ENCODE measurements around the gene RAET1E.
A peak's percentile ranks its signal among the peaks of the same experiment; 100 is the strongest.

RAET1E gene

GRCh38 chr6:149900620-149901443, 2.9 kb upstream of the RAET1E start:
- Histone ChIP-seq H3K18ac (ENCODE audit: low read length) (peak overlapping the region; percentile 27), H3K9me3 (replicated peaks in 1 of 2; ENCODE audit: control insufficient read depth in 2 of 2, insufficient read depth in 1 of 2, low read depth in 1 of 2, low read length in 2 of 2) (no peaks in the 10 kb centered on the region), H2AK5ac (ENCODE audit: low read depth, low read length) (peak overlapping the region; percentile 10), H3K36me3 (replicated peaks in 1 of 2; ENCODE audit: control insufficient read depth in 2 of 2, insufficient read depth in 2 of 2, low read length in 2 of 2) (no peaks in the 10 kb centered on the region), H3K27me3 (ENCODE audit: control insufficient read depth in 3 of 3, insufficient read depth in 3 of 3, low read depth in 1 of 3, low read length in 3 of 3) (peaks cover 0 to 31% (median 0%) of the 10 kb centered on the region in 3 experiments), H2BK120ac (ENCODE audit: low read depth, low read length) (no peak overlapping the region), H4K8ac (ENCODE audit: low read depth, low read length) (no peak overlapping the region), H3K27ac (replicated peaks; ENCODE audit: low read length) (no peak overlapping the region), H2BK12ac (ENCODE audit: low read length) (peak overlapping the region; percentile 82), H3K4me3 (ENCODE audit: low read length in 2 of 2) (no peak overlapping the region), H3K14ac (ENCODE audit: low read length) (no peak overlapping the region), H2BK15ac (ENCODE audit: low read length) (no peak overlapping the region), H2BK5ac (ENCODE audit: low read length) (no peak overlapping the region), H3K79me1 (ENCODE audit: low read depth, low read length) (no peaks in the 10 kb centered on the region), H3K9ac (ENCODE audit: low read depth, low read length, poor library complexity) (peak overlapping the region; percentile 12), H3K4me2 (ENCODE audit: insufficient read depth, low read length, poor library complexity, severe bottlenecking) (no peak overlapping the region), H3K4ac (ENCODE audit: low read length) (no peak overlapping the region), H3K23ac (ENCODE audit: low read depth, low read length, poor library complexity) (no peak overlapping the region), H3K4me1 (ENCODE audit: control insufficient read depth in 2 of 2, insufficient read depth in 1 of 2, low read depth in 1 of 2, low read length in 2 of 2) (no peaks in the 10 kb centered on the region), H2AFZ (ENCODE audit: low read length) (no peak overlapping the region), H4K91ac (ENCODE audit: low read depth, low read length, poor library complexity) (no peak overlapping the region)
- no peak for DNase-seq (ENCODE audit: low spot score)
- WGBS, 2 donors (ENCODE audit: extremely low coverage in 2 of 2, insufficient read length in 2 of 2, insufficient replicate concordance in 1 of 2) = no CpG with 5 or more reads among the region's 11 CpGs

GRCh38 chr6:149899926-149900619, 2.2 kb upstream of the RAET1E start:
- no peaks in the 10 kb centered on the region for H3K4me1 ChIP-seq (ENCODE audit: control insufficient read depth in 2 of 2, insufficient read depth in 1 of 2, low read depth in 1 of 2, low read length in 2 of 2)
- no peak overlapping the region for H4K91ac ChIP-seq (ENCODE audit: low read depth, low read length, poor library complexity)
- no peak overlapping the region for H3K9ac ChIP-seq (ENCODE audit: low read depth, low read length, poor library complexity)
- H4K8ac ChIP-seq (ENCODE audit: low read depth, low read length) = no peak overlapping the region
- no peak overlapping the region for H2AFZ ChIP-seq (ENCODE audit: low read length)
- no peak overlapping the region for H3K23ac ChIP-seq (ENCODE audit: low read depth, low read length, poor library complexity)
- WGBS, 2 donors (ENCODE audit: extremely low coverage in 2 of 2, insufficient read length in 2 of 2, insufficient replicate concordance in 1 of 2) = no CpG with 5 or more reads among the region's 7 CpGs
- H2AK5ac ChIP-seq (ENCODE audit: low read depth, low read length) = no peak overlapping the region
- H3K27ac ChIP-seq (replicated peaks; ENCODE audit: low read length) = no peak overlapping the region
- no peaks in the 10 kb centered on the region for H3K36me3 ChIP-seq (replicated peaks in 1 of 2; ENCODE audit: control insufficient read depth in 2 of 2, insufficient read depth in 2 of 2, low read length in 2 of 2)
- no peak overlapping the region for H3K14ac ChIP-seq (ENCODE audit: low read length)
- peaks cover 0 to 29% (median 0%) of the 10 kb centered on the region in 3 experiments for H3K27me3 ChIP-seq (ENCODE audit: control insufficient read depth in 3 of 3, insufficient read depth in 3 of 3, low read depth in 1 of 3, low read length in 3 of 3)
- H2BK15ac ChIP-seq (ENCODE audit: low read length) = no peak overlapping the region
- H3K4me2 ChIP-seq (ENCODE audit: insufficient read depth, low read length, poor library complexity, severe bottlenecking) = no peak overlapping the region
- H2BK5ac ChIP-seq (ENCODE audit: low read length) = no peak overlapping the region
- no peak overlapping the region for H3K18ac ChIP-seq (ENCODE audit: low read length)
- H2BK120ac ChIP-seq (ENCODE audit: low read depth, low read length) = no peak overlapping the region
- no peaks in the 10 kb centered on the region for H3K9me3 ChIP-seq (replicated peaks in 1 of 2; ENCODE audit: control insufficient read depth in 2 of 2, insufficient read depth in 1 of 2, low read depth in 1 of 2, low read length in 2 of 2)
- H3K79me1 ChIP-seq (ENCODE audit: low read depth, low read length) = no peaks in the 10 kb centered on the region
- H3K4me3 ChIP-seq (ENCODE audit: low read length in 2 of 2) = no peak overlapping the region
- H2BK12ac ChIP-seq (ENCODE audit: low read length) = no peak overlapping the region
- no peak overlapping the region for H3K4ac ChIP-seq (ENCODE audit: low read length)
- DNase-seq (ENCODE audit: low spot score) = no peak

GRCh38 chr6:149899486-149899885, 1.6 kb upstream of the RAET1E start:
- H3K9ac ChIP-seq (ENCODE audit: low read depth, low read length, poor library complexity) = no peak overlapping the region
- no peaks in the 10 kb centered on the region for H3K9me3 ChIP-seq (replicated peaks in 1 of 2; ENCODE audit: control insufficient read depth in 2 of 2, insufficient read depth in 1 of 2, low read depth in 1 of 2, low read length in 2 of 2)
- no peak overlapping the region for H3K27ac ChIP-seq (replicated peaks; ENCODE audit: low read length)
- no peak overlapping the region for H3K4me3 ChIP-seq (ENCODE audit: low read length in 2 of 2)
- no peak overlapping the region for H2AFZ ChIP-seq (ENCODE audit: low read length)
- H2BK5ac ChIP-seq (ENCODE audit: low read length) = no peak overlapping the region
- H3K14ac ChIP-seq (ENCODE audit: low read length) = no peak overlapping the region
- no peak overlapping the region for H4K91ac ChIP-seq (ENCODE audit: low read depth, low read length, poor library complexity)
- H3K79me1 ChIP-seq (ENCODE audit: low read depth, low read length) = no peaks in the 10 kb centered on the region
- H2AK5ac ChIP-seq (ENCODE audit: low read depth, low read length) = no peak overlapping the region
- WGBS, 2 donors (ENCODE audit: extremely low coverage in 2 of 2, insufficient read length in 2 of 2, insufficient replicate concordance in 1 of 2) = no CpG with 5 or more reads among the region's 6 CpGs
- no peak overlapping the region for H3K4ac ChIP-seq (ENCODE audit: low read length)
- no peak for DNase-seq (ENCODE audit: low spot score)
- H3K27me3 ChIP-seq (ENCODE audit: control insufficient read depth in 3 of 3, insufficient read depth in 3 of 3, low read depth in 1 of 3, low read length in 3 of 3) = peaks cover 0 to 32% (median 0%) of the 10 kb centered on the region in 3 experiments
- H3K18ac ChIP-seq (ENCODE audit: low read length) = no peak overlapping the region
- no peak overlapping the region for H2BK120ac ChIP-seq (ENCODE audit: low read depth, low read length)
- no peak overlapping the region for H3K4me2 ChIP-seq (ENCODE audit: insufficient read depth, low read length, poor library complexity, severe bottlenecking)
- no peak overlapping the region for H2BK15ac ChIP-seq (ENCODE audit: low read length)
- H4K8ac ChIP-seq (ENCODE audit: low read depth, low read length) = no peak overlapping the region
- no peaks in the 10 kb centered on the region for H3K36me3 ChIP-seq (replicated peaks in 1 of 2; ENCODE audit: control insufficient read depth in 2 of 2, insufficient read depth in 2 of 2, low read length in 2 of 2)
- H3K23ac ChIP-seq (ENCODE audit: low read depth, low read length, poor library complexity) = no peak overlapping the region
- H2BK12ac ChIP-seq (ENCODE audit: low read length) = no peak overlapping the region
- H3K4me1 ChIP-seq (ENCODE audit: control insufficient read depth in 2 of 2, insufficient read depth in 1 of 2, low read depth in 1 of 2, low read length in 2 of 2) = no peaks in the 10 kb centered on the region

GRCh38 chr6:149898966-149899365, 1.1 kb upstream of the RAET1E start:
- no peak overlapping the region for H2BK5ac ChIP-seq (ENCODE audit: low read length)
- no peak overlapping the region for H2BK15ac ChIP-seq (ENCODE audit: low read length)
- H3K9me3 ChIP-seq (replicated peaks in 1 of 2; ENCODE audit: control insufficient read depth in 2 of 2, insufficient read depth in 1 of 2, low read depth in 1 of 2, low read length in 2 of 2) = no peaks in the 10 kb centered on the region
- H3K14ac ChIP-seq (ENCODE audit: low read length) = no peak overlapping the region
- DNase-seq (ENCODE audit: low spot score) = no peak
- peak overlapping the region in 1 of 2 donors; percentile 65 for H3K4me3 ChIP-seq (ENCODE audit: low read length in 2 of 2)
- H3K36me3 ChIP-seq (replicated peaks in 1 of 2; ENCODE audit: control insufficient read depth in 2 of 2, insufficient read depth in 2 of 2, low read length in 2 of 2) = no peaks in the 10 kb centered on the region
- no peak overlapping the region for H2AK5ac ChIP-seq (ENCODE audit: low read depth, low read length)
- no peaks in the 10 kb centered on the region for H3K4me1 ChIP-seq (ENCODE audit: control insufficient read depth in 2 of 2, insufficient read depth in 1 of 2, low read depth in 1 of 2, low read length in 2 of 2)
- no CpG with 5 or more reads among the region's 9 CpGs for WGBS, 2 donors (ENCODE audit: extremely low coverage in 2 of 2, insufficient read length in 2 of 2, insufficient replicate concordance in 1 of 2)
- H2AFZ ChIP-seq (ENCODE audit: low read length) = no peak overlapping the region
- H3K27me3 ChIP-seq (ENCODE audit: control insufficient read depth in 3 of 3, insufficient read depth in 3 of 3, low read depth in 1 of 3, low read length in 3 of 3) = peaks cover 0 to 28% (median 0%) of the 10 kb centered on the region in 3 experiments
- no peak overlapping the region for H2BK12ac ChIP-seq (ENCODE audit: low read length)
- no peak overlapping the region for H3K18ac ChIP-seq (ENCODE audit: low read length)
- no peak overlapping the region for H3K4me2 ChIP-seq (ENCODE audit: insufficient read depth, low read length, poor library complexity, severe bottlenecking)
- no peak overlapping the region for H3K23ac ChIP-seq (ENCODE audit: low read depth, low read length, poor library complexity)
- no peak overlapping the region for H3K9ac ChIP-seq (ENCODE audit: low read depth, low read length, poor library complexity)
- no peak overlapping the region for H2BK120ac ChIP-seq (ENCODE audit: low read depth, low read length)
- no peak overlapping the region for H3K4ac ChIP-seq (ENCODE audit: low read length)
- no peak overlapping the region for H4K91ac ChIP-seq (ENCODE audit: low read depth, low read length, poor library complexity)
- H3K27ac ChIP-seq (replicated peaks; ENCODE audit: low read length) = no peak overlapping the region
- no peaks in the 10 kb centered on the region for H3K79me1 ChIP-seq (ENCODE audit: low read depth, low read length)
- no peak overlapping the region for H4K8ac ChIP-seq (ENCODE audit: low read depth, low read length)
